OCI-LY7 (cell line): ENCODE measurements around the gene HSBP1.

Experiments
- CTCF ChIP-seq: fragments of 200-600 bp; sonication (generic); conservative IDR thresholded peaks from 2 replicates; pipeline ENCODE4 v1.5.1; 2014; ENCODE audit warnings: mild to moderate bottlenecking, antibody characterized with exemption, low read length, moderate library complexity, mixed read lengths
- EZH2phosphoT487 ChIP-seq: fragments of 200-600 bp; sonication (generic); IDR thresholded peaks from 2 replicates; pipeline ENCODE4 v1.6.1; 2018; ENCODE audit warnings: low read depth, borderline replicate concordance, mild to moderate bottlenecking, mixed run types, antibody characterized with exemption, low read length, moderate library complexity, mixed read lengths

DNA sequence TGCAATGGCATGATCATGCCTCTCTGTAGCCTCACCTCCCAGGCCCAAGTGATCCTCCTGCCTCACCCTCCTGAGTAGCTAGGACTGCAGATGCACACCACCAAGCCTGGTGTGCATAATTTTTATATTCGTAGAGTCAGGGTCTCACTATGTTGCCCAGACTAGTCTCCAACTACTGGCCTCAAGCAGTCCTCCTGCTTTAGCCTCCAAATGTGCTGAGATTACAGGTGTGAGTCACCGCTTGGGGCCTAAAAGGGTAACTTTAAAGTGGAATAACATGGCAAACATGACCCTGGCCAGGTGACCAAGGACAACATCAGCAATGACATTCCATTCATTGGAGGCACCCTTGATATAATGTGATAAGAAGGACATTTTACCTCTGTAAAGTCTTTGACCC lies 26.1 kb downstream of the HSBP1 start:
- TF ChIP-seq CTCF (no peak), EZH2phosphoT487 (no peak)
